ENCODE results near the gene PCSK9. TPM values are rescaled to one million over a fixed set of nuclear protein-coding genes. Genes with fewer than 3 reads are reported as not detected.
A peak's percentile ranks its signal among the peaks of the same experiment; 100 is the strongest.

Gene PCSK9
- polyA plus RNA-seq, 2 of the 4 experiments (the other 2 are of a cell fraction), result 1.7 to 7.3 TPM

DNA sequence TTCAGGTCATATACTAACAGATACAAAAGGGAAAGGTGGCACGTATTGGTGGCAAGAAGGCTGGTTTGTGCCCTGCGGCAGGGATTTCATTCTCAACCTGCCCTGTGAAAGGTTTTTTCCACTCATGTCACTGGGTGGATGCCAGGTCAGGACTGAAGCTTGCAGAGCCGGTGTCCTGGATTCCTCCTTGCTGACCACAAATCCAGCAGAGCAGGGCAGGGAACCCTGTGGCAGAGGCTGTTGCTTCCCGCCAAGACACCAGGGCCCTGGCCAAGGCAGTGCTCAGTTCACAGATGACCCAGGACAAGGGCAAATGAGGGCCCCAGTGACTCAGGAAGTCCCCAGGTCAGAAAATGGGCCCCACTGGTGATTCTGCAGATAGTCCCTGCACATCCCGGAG lies 24.2 kb upstream of the PCSK9 start:
- Histone ChIP-seq H3K27ac (no peak overlapping the region), H3K9me3 (no peaks in the 10 kb centered on the region), H3K4me2 (no peak overlapping the region), H3K4me1 (no peaks in the 10 kb centered on the region), H3K4me3 (no peak overlapping the region)
- FAIRE-seq (no peak), DNase-seq (ENCODE audit: low read depth in 1 of 2, low spot score in 1 of 2) (no peak), ATAC-seq (no peak)
- WGBS (ENCODE audit: missing lambda C conversion rate), result 83% methylated on average over 5 of the region's 5 CpGs
- ChIA-PET POLR2A (no interaction called here), CTCF (interaction anchor here (0.6 to 4.2 kb wide), 4 partner anchors 12 to 70 kb away, joined by 3 to 17 read pairs (median 7); no protein-coding TSS in a partner anchor)
- TF ChIP-seq RAD21 (conservative IDR thresholded peaks at IDR 0.05 in 1 of 2, IDR thresholded peaks at IDR 0.05 in 1 of 2) (no peak), HOXB13 (CRISPR knock-in tag; IDR thresholded peaks at IDR 0.05; ENCODE audit: low read depth) (no peak), NR3C1 (IDR thresholded peaks at IDR 0.05) (no peak), NPAS2 (CRISPR knock-in tag; IDR thresholded peaks at IDR 0.05; ENCODE audit: borderline replicate concordance) (no peak), POLR2A (IDR thresholded peaks at IDR 0.05; ENCODE audit: low read length) (no peak), E2F6 (IDR thresholded peaks at IDR 0.05; ENCODE audit: borderline replicate concordance, low read depth) (no peak), HOXA7 (CRISPR knock-in tag; IDR thresholded peaks at IDR 0.05) (no peak), RNF2 (IDR thresholded peaks at IDR 0.05; ENCODE audit: borderline replicate concordance, low read depth) (no peak), KDM1A (IDR thresholded peaks at IDR 0.05; ENCODE audit: low read depth) (no peak), MYC (IDR thresholded peaks at IDR 0.05; ENCODE audit: borderline replicate concordance, low read length) (no peak), EP300 (IDR thresholded peaks at IDR 0.05) (no peak), HEYL (CRISPR knock-in tag; IDR thresholded peaks at IDR 0.05) (no peak), HDAC2 (IDR thresholded peaks at IDR 0.05) (no peak), HOXB5 (CRISPR knock-in tag; IDR thresholded peaks at IDR 0.05) (no peak), SREBF2 (IDR thresholded peaks at IDR 0.05) (no peak), CHD2 (IDR thresholded peaks at IDR 0.05; ENCODE audit: low read length, partially characterized antibody) (no peak), GATA3 (IDR thresholded peaks at IDR 0.05; ENCODE audit: borderline replicate concordance) (no peak)
- TF ChIP-seq, protein P1, sequence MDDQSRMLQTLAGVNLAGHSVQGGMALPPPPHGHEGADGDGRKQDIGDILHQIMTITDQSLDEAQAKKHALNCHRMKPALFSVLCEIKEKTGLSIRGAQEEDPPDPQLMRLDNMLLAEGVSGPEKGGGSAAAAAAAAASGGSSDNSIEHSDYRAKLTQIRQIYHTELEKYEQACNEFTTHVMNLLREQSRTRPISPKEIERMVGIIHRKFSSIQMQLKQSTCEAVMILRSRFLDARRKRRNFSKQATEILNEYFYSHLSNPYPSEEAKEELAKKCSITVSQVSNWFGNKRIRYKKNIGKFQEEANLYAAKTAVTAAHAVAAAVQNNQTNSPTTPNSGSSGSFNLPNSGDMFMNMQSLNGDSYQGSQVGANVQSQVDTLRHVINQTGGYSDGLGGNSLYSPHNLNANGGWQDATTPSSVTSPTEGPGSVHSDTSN (IDR thresholded peaks at IDR 0.05), result no peak
- TF ChIP-seq, protein P2, sequence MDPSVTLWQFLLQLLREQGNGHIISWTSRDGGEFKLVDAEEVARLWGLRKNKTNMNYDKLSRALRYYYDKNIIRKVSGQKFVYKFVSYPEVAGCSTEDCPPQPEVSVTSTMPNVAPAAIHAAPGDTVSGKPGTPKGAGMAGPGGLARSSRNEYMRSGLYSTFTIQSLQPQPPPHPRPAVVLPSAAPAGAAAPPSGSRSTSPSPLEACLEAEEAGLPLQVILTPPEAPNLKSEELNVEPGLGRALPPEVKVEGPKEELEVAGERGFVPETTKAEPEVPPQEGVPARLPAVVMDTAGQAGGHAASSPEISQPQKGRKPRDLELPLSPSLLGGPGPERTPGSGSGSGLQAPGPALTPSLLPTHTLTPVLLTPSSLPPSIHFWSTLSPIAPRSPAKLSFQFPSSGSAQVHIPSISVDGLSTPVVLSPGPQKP (IDR thresholded peaks at IDR 0.05; ENCODE audit: low read depth, low read length), result no peak

DNA sequence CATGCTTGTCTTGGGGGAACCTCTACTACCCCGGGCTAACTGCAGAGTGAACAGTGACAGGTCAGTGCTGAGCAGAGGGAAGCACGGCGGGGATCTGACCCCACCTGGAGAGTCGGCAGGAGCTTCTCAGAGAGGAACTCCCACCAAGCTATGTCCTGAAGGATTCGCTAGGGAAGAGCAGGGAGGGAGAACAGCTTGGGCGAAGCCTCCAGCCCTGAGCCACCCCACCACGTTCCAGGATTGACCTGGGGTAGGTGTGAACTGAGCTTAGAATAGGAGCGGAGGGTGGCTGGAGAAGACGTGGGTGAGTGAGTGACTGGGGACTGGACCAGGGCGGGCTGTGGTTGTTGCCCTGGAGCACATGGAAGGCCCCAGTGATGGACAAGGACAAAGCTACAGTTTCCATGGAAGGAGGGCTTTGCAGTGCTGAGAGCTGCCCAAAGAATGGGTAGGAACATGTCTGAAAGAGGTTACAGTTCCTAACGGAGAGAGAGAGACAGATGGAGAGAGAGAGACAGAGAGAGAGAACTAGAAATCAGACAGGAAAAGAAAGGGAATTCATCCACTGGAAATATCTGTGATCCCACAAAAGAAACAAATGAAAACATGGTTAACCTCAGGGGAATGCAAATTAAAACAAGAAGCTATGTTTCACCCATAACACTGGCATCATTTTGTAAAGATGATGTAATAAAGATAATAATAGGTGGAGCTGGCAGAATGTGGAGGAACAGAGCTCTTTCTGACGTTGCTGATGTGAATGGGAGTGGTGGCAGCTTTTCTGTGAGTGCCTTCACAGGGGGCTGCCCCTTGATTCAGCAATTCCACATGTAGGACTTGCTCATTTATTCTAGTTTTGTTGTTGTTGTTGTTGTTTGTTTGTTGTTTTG lies 23.4 kb upstream of the PCSK9 start:
- no peaks in the 10 kb centered on the region for H3K9me3 ChIP-seq
- ChIA-PET POLR2A (no interaction called here), CTCF (interaction anchor here (1.1 to 4.2 kb wide), 6 partner anchors 9 to 71 kb away, joined by 4 to 17 read pairs (median 8); no protein-coding TSS in a partner anchor)
- ATAC-seq, result 0 out of 6 replicates have a peak, but pooled peaks of 1 of the 2 experiments have one; percentile 23
- H3K4me1 ChIP-seq, result no peaks in the 10 kb centered on the region
- DNase-seq (ENCODE audit: low read depth in 1 of 2, low spot score in 1 of 2), result no peak
- 51% methylated on average over 11 of the region's 12 CpGs for WGBS (ENCODE audit: missing lambda C conversion rate)
- H3K4me3 ChIP-seq, result no peak overlapping the region
- no peak overlapping the region for H3K27ac ChIP-seq
- no peak for TF ChIP-seq ZSCAN20 (CRISPR knock-in tag; IDR thresholded peaks at IDR 0.05)
- TF ChIP-seq MAFK (IDR thresholded peaks at IDR 0.05; ENCODE audit: partially characterized antibody), result no peak
- no peak for TF ChIP-seq ZFP36 (IDR thresholded peaks at IDR 0.05; ENCODE audit: borderline replicate concordance, partially characterized antibody)
- TF ChIP-seq JUN (IDR thresholded peaks at IDR 0.05), result no peak
- TF ChIP-seq BHLHE40 (IDR thresholded peaks at IDR 0.05; ENCODE audit: low read depth, low read length), result no peak
- TF ChIP-seq HOXB5 (CRISPR knock-in tag; IDR thresholded peaks at IDR 0.05), result no peak
- no peak for TF ChIP-seq EP300 (IDR thresholded peaks at IDR 0.05)
- no peak for TF ChIP-seq FOSL2 (IDR thresholded peaks at IDR 0.05)
- no peak for TF ChIP-seq FOSL2 (CRISPR knock-in tag; IDR thresholded peaks at IDR 0.05)
- TF ChIP-seq CHD4 (IDR thresholded peaks at IDR 0.05; ENCODE audit: borderline replicate concordance), result no peak
- no peak for FAIRE-seq
- no peak overlapping the region for H3K4me2 ChIP-seq

Measured in A549 (cell line).